SJSA1 (cell line): ENCODE results near the gene GPLD1. TPM values are rescaled to one million over a fixed set of nuclear protein-coding genes. Genes with fewer than 3 reads are reported as not detected.
"Not testable (repeated sequence)": the region's sequence is repeated elsewhere in the genome, so short reads cannot be mapped to it uniquely, and the experiment has no call there.

Source experiments
- DNase-seq, 2 experiments: peaks; one replicate each; pipeline ENCODE4 v3.0.0-alpha.2; 2015 to 2020; ENCODE audit warnings: low spot score in 2 of 2, low read depth in 1 of 2
- H3K27ac ChIP-seq: fragments of 250-450 bp; sonication (Bioruptor Pico); 2 replicates; pipeline ENCODE4 v1.5.1; 2020; ENCODE audit warnings: mild to moderate bottlenecking, moderate library complexity
- H3K27me3 ChIP-seq: fragments of 250-450 bp; sonication (Bioruptor Pico); replicated peaks from 2 replicates; pipeline ENCODE4 v1.5.1; 2020; ENCODE audit warnings: mild to moderate bottlenecking, moderate library complexity
- H3K36me3 ChIP-seq: fragments of 250-450 bp; sonication (Bioruptor Pico); 2 replicates; pipeline ENCODE4 v1.5.1; 2020; ENCODE audit warnings: mild to moderate bottlenecking
- H3K4me1 ChIP-seq: fragments of 250-450 bp; sonication (Bioruptor Pico); replicated peaks from 2 replicates; pipeline ENCODE4 v1.6.1; 2021; ENCODE audit warnings: mild to moderate bottlenecking
- H3K4me3 ChIP-seq: fragments of 250-450 bp; sonication (Bioruptor Pico); 2 replicates; pipeline ENCODE4 v1.5.1; 2020; ENCODE audit warnings: mild to moderate bottlenecking
- H3K9me3 ChIP-seq: fragments of 250-450 bp; sonication (Bioruptor Pico); replicated peaks from 2 replicates; pipeline ENCODE4 v1.5.1; 2020; ENCODE audit warnings: mild to moderate bottlenecking
- total RNA-seq: library from RNA; depleted of rRNA; stranded (reverse); fragments of >200 nt; shearing (Covaris generic); gene quantifications from 2 replicates; pipeline ENCODE4 v1.2.3, GENCODE V29; 2014

GPLD1 gene
- total RNA-seq, 1 experiment from 2014 or later = 0.74 TPM

- Histone ChIP-seq H3K27me3 (no peaks in the 10 kb centered on the region), H3K4me3 (peak within 1 kb of the TSS; percentile 76), H3K9me3 (no peaks in the 10 kb centered on the region), H3K36me3 (peaks cover 29% of the 10 kb centered on the region), H3K27ac (no peak within 1 kb of the TSS), H3K4me1 (peaks cover 5% of the 10 kb centered on the region; the same call in 1 of the 2 replicates)
- peak; percentile 63 for DNase-seq
These were observed 86.5 kb downstream of the GPLD1 start, which contains the start of gene MRS2 for GRCh38 chr6:24402697-24403500. TSS of gene MRS2 (plus strand) at chr6:24402936. CDS start at chr6:24403047, 111 bp downstream.

- Histone ChIP-seq H3K27ac (no peak overlapping the region), H3K27me3 (no peaks in the 10 kb centered on the region), H3K4me3 (no peak overlapping the region), H3K9me3 (no peaks in the 10 kb centered on the region), H3K36me3 (peaks cover 19% of the 10 kb centered on the region), H3K4me1 (peaks cover 5% of the 10 kb centered on the region; the same call in 1 of the 2 replicates)
- DNase-seq = no peak
These were observed 87.9 kb downstream of the GPLD1 start for GRCh38 chr6:24401458-24401857.

- not testable (repeated sequence) for H3K27me3 ChIP-seq, DNase-seq, H3K9me3 ChIP-seq, H3K4me3 ChIP-seq, H3K27ac ChIP-seq, H3K4me1 ChIP-seq
- peaks cover 13% of the 10 kb centered on the region for H3K36me3 ChIP-seq
These were observed 89.0 kb downstream of the GPLD1 start for GRCh38 chr6:24400045-24401039.

GRCh38 chr6:24397631-24398030 is 91.7 kb downstream of the GPLD1 start:
- Histone ChIP-seq H3K4me3 (no peak overlapping the region), H3K36me3 (no peaks in the 10 kb centered on the region), H3K4me1 (no peaks in the 10 kb centered on the region; the same call in 1 of the 2 replicates), H3K27me3 (no peaks in the 10 kb centered on the region; the same call in 1 of the 2 replicates), H3K27ac (no peak overlapping the region), H3K9me3 (no peaks in the 10 kb centered on the region)
- no peak for DNase-seq

DNA sequence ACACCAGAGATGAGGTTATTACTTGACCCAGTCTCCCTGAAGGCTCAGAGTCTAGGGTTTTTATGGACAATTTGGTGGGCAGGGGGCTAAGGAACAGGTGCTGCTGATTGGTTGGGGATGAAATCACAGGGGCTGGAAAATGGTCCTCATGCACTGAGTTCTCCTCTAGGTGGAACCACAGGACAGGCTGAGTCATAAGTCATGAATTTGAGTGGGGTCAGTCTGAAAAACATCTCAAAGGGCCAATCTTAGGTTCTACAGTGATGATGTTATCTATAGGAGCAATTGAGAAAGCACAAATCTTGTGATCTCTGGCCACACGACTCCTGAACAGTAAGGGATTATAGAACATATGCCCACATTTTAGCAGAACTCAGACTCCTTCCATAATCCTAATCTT is 92.6 kb downstream of the GPLD1 start:
- no peak for DNase-seq
- Histone ChIP-seq H3K27ac (no peak overlapping the region), H3K9me3 (no peaks in the 10 kb centered on the region), H3K4me3 (no peak overlapping the region), H3K4me1 (no peaks in the 10 kb centered on the region), H3K36me3 (no peaks in the 10 kb centered on the region), H3K27me3 (no peaks in the 10 kb centered on the region; the same call in 1 of the 2 replicates)

- no peak for DNase-seq
- Histone ChIP-seq H3K36me3 (no peaks in the 10 kb centered on the region), H3K27me3 (no peaks in the 10 kb centered on the region; the same call in 1 of the 2 replicates), H3K9me3 (no peaks in the 10 kb centered on the region), H3K4me3 (no peak overlapping the region), H3K4me1 (no peaks in the 10 kb centered on the region), H3K27ac (no peak overlapping the region)
These were observed 94.5 kb downstream of the GPLD1 start for GRCh38 chr6:24394780-24395437.

GRCh38 chr6:24394061-24394779 is 95.2 kb downstream of the GPLD1 start:
- no peak overlapping the region for H3K27ac ChIP-seq
- H3K27me3 ChIP-seq = no peaks in the 10 kb centered on the region; the same call in 1 of the 2 replicates
- no peaks in the 10 kb centered on the region for H3K4me1 ChIP-seq
- no peak for DNase-seq
- no peaks in the 10 kb centered on the region for H3K9me3 ChIP-seq
- H3K4me3 ChIP-seq = no peak overlapping the region
- H3K36me3 ChIP-seq = no peaks in the 10 kb centered on the region

DNA sequence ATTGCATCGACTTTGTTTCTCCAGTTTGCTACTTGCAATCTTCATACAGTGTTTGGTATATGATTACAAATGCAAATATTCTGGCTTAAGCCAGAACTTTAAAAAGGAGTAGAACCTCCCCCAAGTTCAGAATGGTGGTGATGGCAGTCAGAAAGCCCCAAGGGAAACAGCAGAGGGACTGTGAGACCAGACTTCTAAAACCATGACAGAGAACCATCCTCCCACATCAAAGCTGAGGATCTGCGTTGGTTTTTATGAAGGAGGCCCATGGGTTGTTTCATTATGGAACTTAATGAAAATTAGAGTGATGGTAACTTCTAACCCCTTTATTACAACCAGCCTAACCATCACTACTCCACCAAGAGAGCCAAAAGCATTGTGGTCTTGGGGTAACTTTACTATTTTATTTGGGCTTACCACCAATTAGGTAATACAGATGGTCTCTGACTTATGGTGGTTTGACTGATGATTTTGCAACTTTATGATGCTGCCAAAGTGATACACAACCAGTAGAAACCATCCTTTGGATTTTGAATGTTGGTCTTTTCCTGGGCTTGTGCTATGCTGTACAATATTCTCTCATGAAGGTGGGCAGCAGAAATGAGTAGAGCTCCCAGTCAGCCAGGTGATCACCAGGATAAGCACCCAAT is 97.5 kb downstream of the GPLD1 start:
- Histone ChIP-seq H3K4me3 (no peak overlapping the region), H3K4me1 (no peaks in the 10 kb centered on the region), H3K27me3 (no peaks in the 10 kb centered on the region; the same call in 1 of the 2 replicates), H3K36me3 (no peaks in the 10 kb centered on the region), H3K27ac (no peak overlapping the region), H3K9me3 (no peaks in the 10 kb centered on the region)
- DNase-seq = no peak

- H3K27me3 ChIP-seq = no peaks in the 10 kb centered on the region; the same call in 1 of the 2 replicates
- H3K27ac ChIP-seq = no peak overlapping the region
- DNase-seq = no peak
- H3K4me1 ChIP-seq = no peaks in the 10 kb centered on the region
- H3K9me3 ChIP-seq = no peaks in the 10 kb centered on the region
- no peak overlapping the region for H3K4me3 ChIP-seq
- H3K36me3 ChIP-seq = no peaks in the 10 kb centered on the region
These were observed 98.2 kb downstream of the GPLD1 start for GRCh38 chr6:24391208-24391607.

GRCh38 chr6:24387818-24388217 is 101.6 kb downstream of the GPLD1 start:
- Histone ChIP-seq H3K9me3 (no peaks in the 10 kb centered on the region), H3K4me3 (no peak overlapping the region), H3K27me3 (no peaks in the 10 kb centered on the region), H3K36me3 (no peaks in the 10 kb centered on the region), H3K27ac (no peak overlapping the region), H3K4me1 (no peaks in the 10 kb centered on the region)
- DNase-seq = no peak

DNA sequence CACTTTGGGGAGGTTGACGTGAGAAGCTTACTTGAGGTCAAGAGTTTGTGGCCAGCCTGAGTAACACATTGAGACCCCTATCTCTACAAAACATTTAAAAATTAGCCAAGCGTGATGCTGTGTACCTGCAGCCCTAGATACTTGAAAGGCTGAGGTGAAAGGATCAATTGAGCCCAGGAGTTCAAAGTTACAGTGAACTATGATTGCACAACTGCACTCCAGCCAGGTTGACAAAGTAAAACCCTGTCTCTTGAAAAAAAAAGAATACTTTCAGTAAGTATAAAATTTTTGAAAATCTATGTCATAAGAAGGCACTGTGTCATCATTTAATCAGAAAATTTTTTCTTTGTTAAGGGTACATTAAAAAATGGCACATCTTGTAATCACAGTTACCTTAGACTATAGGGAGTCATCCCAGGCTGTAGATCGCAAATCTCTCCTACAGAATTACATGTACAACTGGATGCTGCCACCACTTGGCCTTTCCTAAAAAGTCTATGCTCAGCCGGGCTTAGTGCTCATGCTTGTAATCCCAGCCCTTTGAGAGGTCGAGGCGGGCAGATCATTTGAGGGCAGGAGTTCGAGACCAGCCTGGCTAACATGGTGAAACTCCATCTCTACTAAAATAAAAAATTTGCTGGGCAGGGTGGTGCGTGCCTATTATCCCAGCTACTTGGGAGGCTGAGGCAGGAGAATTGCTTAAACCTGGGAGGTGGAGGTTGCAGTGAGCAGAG is 103.7 kb downstream of the GPLD1 start:
- Histone ChIP-seq H3K27ac (no peak overlapping the region), H3K36me3 (no peaks in the 10 kb centered on the region), H3K9me3 (no peaks in the 10 kb centered on the region), H3K4me3 (no peak overlapping the region), H3K27me3 (no peaks in the 10 kb centered on the region), H3K4me1 (no peaks in the 10 kb centered on the region)
- DNase-seq = no peak
